NCI-H1092 (cell line): ENCODE measurements around the gene GRIP2.

Source experiments
- DNase-seq: peaks from one replicate; lab custom pipeline; 2025; lab: John Stamatoyannopoulos, UW

Gene GRIP2

GRCh38 chr3:14451844-14452739, 88.0 kb downstream of the GRIP2 start:
- DNase-seq: no peak

- no peak for DNase-seq
Observed at GRCh38 chr3:14450922-14451606, 89.1 kb downstream of the GRIP2 start.

- DNase-seq: no peak
Observed at GRCh38 chr3:14450506-14450905, 89.6 kb downstream of the GRIP2 start.

- no peak for DNase-seq
Observed at GRCh38 chr3:14448756-14449727, 91.1 kb downstream of the GRIP2 start.

- DNase-seq: no peak
Observed at GRCh38 chr3:14448063-14448462, 92.1 kb downstream of the GRIP2 start.

- no peak for DNase-seq
Observed at GRCh38 chr3:14446988-14447570, 93.1 kb downstream of the GRIP2 start.

GRCh38 chr3:14445773-14446172, 94.4 kb downstream of the GRIP2 start:
- no peak for DNase-seq

- no peak for DNase-seq
Observed at GRCh38 chr3:14444380-14444779, 95.8 kb downstream of the GRIP2 start.

- no peak for DNase-seq
Observed at GRCh38 chr3:14441920-14442300, 98.2 kb downstream of the GRIP2 start.

GRCh38 chr3:14441240-14441919, 98.8 kb downstream of the GRIP2 start:
- no peak for DNase-seq

GRCh38 chr3:14440531-14441239, 99.5 kb downstream of the GRIP2 start:
- DNase-seq: peak; percentile 67

- DNase-seq: no peak
Observed at GRCh38 chr3:14440168-14440518, 100.0 kb downstream of the GRIP2 start.

- peak; percentile 90 for DNase-seq
Observed at GRCh38 chr3:14439501-14440167, 100.5 kb downstream of the GRIP2 start.
